Measurements from ENCODE around the gene RANBP17.
"Not testable (repeated sequence)": the region's sequence is repeated elsewhere in the genome, so short reads cannot be mapped to it uniquely, and the experiment has no call there.

RANBP17 gene

DNA sequence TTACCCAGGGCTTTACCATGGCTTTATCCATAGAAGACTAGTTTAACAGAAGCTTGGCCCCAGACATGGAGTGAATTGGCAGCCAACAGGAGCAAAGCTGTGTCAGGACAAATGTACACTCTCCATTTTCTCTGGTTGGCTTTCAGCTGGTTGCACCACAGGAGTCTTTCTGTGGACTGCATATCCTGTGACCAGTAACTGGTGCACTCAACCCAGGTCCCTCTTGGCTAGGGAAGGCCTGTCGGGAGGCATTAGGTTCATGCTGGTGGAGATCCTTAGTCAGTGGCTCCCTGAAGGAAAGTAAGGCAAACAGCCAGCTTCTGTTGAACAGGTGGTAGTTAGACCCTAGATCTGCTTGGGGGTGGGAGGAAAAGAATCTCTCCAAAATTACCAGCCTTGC is 300.3 kb downstream of the RANBP17 start:
- DNase-seq, result no peak

DNA sequence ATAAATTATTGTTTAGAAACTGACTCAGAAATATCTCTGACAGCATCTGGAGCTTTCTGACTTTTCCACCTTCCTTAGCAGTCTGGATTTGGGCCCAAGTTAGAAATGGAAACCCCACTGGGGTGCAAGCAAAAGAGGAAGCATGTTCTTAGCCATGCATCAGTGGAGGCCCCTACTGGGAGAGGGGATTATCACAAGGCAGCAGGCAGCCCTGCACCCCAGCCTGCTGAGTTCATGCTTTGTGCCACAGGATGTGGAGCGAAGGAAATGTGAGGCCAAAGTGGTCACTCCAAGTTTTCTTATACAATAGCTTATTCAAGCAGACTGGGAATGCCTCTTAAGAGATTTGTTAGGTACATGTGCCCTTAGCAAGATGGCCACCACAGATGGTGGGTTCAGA is 300.8 kb downstream of the RANBP17 start:
- peak; percentile 75 for DNase-seq

DNA sequence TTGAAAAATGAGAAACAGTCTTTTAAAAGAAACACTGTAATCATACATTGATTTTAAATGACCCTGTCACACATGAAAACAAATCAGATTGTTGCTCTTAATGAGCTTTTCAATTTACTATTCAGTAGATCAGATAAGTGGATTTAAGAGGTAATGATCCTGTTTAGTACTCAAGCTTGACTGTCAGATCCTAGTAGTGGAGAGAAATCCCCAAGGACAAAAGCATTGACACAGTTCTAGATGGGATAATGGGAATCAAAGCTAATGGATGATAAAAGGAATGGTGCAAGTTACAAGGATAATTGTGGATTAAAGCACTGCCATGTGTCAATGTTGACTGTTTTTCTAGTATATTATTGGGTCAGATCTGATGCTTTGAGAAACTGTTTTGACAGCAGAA is 304.9 kb downstream of the RANBP17 start:
- DNase-seq, result no peak

DNA sequence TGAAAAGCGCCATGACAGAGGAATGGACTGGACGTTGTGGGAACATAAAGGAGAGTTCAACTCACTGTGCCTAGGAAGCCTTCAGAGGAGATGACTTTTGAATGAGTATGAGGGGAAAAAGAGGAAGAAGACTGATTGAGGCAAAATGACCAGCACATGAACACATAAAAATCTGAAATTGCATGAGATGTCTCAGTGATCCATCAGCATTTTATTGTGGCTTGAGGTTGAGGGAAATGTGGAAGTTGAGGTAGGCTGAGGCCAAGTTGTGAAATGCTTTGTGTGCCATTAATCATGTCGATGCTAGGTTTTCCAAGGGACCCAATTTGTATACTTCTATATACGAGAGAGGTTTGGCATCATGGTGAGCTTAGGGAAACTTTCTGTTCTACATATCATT is 306.4 kb downstream of the RANBP17 start:
- no peak for DNase-seq

DNA sequence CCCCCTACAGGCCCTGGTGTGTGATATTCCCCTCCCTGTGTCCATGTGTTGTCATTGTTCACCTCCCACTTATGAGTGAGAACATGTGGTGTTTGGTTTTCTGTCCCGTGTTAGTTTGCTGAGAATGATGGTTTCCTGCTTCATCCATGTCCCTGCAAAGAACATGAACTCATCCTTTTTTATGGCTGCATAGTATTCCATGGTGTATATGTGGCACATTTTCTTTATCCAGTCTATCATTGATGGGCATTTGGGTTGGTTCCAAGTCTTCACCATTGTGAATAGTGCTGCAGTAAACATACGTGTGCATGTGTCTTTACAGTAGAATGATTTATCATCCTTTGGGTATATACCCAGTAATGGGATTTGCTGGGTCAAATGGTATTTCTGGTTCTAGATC is 313.1 kb downstream of the RANBP17 start:
- DNase-seq, result not testable (repeated sequence)

DNA sequence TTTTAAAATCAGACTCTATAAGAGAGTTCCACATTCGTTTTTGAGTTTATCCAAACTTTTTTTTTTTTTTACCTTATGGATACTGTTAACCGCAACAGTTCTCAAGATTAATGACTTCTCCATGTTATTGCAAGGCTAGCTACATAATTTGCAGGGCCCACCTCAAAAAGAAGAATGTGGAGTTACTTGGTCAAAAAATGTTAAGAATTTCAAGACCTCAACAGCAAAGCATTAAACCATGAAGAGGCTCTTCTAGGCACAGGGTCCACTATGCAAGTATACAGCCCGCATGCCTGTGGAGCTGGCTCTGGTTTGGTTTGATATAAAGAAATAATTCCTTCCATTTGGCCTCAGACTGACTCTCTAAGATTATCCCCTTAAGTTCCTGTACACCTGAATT is 313.9 kb downstream of the RANBP17 start:
- DNase-seq, result no peak

DNA sequence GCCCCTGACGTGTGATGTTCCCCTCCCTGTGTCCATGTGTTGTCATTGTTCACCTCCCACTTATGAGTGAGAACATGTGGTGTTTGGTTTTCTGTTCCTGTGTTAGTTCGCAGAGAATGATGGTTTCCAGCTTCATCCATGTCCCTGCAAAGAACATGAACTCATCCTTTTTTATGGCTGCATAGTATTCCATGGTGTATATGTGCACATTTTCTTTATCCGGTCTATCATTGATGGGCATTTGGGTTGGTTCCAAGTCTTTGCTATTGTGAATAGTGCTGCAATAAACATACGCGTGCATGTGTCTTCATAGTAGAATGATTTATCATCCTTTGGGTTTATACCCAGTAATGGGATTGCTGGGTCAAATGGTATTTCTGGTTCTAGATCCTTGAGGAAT is 316.4 kb downstream of the RANBP17 start:
- not testable (repeated sequence) for DNase-seq

DNA sequence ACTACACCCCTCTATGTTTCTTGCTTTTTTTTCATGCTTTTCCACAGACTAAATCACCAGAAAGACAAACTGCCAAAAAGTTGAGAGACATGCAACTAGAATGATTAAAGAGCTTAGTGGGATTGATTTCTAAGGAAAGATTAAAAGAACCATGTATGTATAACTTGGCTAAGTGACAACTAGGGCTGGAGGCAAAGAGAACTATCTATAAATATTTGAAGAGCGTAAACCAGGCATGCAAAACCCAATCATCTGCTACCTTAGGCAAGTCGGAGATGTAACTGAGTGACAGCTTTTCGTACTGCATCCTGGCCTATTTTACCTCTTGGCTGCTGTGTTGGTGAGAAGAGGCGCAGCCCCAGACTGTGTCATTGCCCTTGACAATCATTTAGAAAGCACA is 326.2 kb downstream of the RANBP17 start:
- no peak for DNase-seq

DNA sequence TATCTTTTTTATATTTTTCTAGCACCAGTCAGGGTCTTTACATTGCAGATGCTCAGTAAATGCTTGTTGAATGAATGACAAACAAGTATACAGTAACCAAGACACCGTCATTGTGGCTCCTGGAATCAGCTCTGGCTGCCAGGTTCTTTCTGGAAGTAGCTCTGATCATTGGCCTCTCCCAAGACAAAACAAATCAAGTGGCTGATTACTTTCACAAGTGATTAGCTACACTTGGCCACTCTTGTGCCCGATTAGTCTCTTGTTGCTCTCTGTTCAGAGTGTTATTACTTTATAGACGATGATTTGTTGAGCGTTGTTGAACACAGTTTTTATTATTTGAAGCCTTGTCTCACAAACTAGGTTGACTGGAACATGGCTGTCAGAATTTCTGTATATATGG is 327.6 kb downstream of the RANBP17 start:
- no peak for DNase-seq

DNA sequence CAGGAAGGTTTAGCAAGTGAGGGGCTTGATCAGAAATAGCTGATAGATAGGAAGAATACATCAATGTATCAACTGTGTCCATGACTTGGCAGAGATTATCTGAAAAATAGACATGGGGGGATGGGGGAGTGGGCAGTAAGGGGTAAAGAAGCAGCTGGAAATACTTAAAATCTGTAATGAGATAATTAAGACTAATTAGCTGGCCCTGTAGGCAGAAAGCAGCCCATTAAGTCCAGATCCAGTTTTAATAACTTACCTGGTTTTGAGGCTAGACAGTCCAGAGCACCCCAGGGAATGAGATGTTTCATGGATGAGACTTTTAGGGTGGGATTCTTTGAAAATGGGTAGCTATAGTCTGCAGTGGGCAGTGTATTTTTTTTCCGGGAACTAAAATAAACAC is 330.3 kb downstream of the RANBP17 start:
- DNase-seq, result no peak

DNA sequence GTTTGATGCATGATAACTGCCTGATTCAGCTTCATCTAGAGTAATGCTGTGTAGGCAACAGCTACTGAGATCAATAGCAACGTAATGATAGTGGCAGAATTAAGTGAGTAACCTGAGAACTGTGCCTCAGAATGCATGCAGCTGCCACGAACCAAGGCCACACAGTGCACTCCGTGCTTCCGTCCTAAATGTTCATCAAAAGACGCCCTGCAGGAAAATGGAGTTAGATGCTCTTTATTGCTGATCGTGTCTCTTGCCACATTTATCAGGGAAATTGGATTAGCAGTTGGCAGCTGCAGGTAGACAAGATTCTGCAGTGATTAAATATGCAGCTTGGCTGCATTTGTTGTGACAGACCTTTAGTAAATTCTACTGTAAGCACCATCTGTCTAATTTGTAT is 339.5 kb downstream of the RANBP17 start:
- no peak for DNase-seq

DNA sequence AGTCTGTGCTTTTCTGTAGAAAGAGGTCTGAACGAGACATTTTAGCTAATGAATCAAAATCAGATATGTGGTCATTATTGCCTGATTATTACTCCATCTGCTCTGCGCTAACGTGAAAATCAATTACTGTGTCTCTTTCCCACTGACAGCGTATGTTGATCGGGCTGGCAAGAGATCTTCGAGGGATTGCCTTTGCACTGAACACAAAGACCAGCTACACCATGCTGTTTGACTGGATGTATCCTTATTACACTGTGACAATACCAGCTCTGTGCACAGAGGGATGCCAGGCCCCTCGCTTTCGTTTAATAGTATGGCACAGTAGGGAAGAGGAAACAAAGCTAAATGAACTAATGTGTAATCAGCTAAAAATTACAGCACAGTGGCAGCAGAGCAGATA is 343.6 kb downstream of the RANBP17 start:
- no peak for DNase-seq

DNA sequence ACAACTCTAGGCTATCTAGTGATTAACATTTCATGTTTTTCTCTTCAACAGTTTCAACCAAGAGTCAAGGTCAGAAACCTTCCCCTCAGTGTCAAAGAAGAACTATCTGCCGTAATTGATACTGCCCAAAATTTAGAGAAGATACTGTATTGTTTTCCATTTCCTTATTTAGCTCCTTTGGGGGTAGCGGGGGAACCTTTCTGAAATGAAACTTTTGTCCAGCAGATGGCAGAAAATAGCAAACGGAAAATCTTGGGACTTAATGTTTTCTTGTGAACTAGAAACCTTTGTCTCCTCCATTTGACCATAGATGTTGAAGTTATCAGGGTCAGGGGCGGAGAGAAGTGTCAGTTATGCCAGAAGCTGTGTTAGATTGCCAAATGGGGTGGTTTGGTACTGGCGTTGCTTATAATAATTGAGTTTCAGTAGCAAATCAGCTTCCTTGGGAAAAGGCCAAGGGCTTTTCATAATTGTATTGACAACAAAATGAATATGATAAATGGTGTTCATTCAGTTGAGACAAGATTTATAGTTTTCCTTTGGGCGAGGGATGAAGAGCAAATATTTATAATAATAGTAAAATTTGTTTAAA is 345.5 kb downstream of the RANBP17 start:
- no peak for DNase-seq

DNA sequence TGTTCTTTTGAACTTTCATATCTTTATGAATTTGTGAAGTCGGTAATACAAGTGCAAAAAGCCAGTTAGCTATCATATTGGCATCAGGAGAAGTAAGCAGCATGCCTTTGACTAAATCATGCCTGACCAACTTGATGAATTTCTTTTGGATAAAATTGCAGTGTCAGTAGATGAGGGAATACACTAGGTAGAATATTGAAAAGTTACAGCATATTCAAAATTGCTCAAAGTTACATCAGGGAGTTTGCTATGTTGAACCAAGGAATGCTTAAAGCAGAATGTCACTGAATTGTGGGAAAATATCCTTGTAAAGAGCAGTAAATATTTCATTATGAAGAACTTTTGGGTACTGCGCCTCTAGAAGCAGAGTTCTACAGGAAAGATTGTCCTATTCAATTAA is 360.1 kb downstream of the RANBP17 start:
- no peak for DNase-seq

DNA sequence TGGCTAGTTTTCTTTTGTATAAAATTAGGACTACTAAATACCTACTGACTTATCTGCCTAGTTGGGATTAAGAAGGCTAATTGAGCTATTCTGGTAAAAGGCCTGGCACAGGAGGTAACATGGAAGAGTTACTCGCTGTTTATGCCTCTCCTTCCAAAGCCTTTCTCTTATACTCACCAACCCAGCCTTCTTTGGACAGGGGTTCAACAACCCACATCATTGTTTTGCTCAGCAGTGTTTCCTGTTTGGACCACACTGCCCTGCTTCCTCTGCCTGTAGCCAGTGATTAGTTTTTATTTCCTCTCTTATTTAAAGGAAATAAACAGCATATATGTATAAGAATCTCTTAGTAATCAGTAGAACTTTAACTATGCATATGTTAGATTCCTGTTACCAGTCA is 362.1 kb downstream of the RANBP17 start:
- DNase-seq, result no peak

DNA sequence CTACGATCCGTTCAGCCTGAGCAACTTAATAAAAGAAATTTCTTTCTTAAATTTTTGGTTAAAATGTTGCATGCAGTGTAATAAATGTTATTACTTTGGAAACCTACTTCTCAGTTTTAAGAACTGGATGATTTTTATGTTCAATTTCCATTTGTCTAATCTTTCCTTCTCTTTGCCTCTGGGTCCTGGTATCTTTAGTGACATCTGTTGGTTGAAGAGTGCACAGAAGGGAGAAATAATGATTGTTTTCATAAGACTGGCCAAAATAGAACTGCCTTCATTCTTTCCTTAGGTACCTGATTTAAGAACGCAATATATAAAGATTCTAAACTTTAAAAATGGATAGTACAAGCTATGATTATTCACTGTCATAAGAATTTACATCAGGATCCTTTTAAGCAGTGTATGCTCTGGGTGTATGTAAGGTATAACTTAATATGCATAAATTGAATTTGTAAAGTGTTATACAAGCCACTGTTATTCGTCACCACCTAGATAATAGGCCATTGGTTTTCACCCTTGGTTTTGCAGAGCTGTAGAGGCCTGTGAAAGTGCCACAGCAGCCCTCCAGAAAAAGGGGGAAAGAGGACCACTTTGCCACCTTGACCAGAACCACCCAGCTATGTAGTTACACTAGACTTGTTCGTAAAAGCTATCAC is 364.4 kb downstream of the RANBP17 start:
- DNase-seq, result no peak

DNA sequence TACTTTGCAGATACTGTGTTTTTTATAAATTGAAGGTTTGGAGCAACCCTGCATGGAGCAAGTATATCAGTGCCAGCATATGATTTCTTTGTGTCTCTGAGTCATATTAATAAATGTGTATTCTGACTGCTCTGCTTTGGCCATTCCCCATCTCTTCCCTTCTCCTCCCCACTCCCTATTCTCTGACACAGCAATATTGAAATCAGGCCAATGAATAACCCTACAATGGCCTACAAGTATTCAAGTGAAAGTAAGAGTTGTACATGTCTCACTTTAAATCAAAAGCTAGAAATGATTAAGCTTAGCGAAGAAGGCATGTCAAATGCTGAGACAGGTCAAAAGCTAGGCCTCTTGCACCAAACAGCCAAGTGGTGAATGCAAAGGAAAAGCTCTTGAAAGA is 365.0 kb downstream of the RANBP17 start:
- no peak for DNase-seq

DNA sequence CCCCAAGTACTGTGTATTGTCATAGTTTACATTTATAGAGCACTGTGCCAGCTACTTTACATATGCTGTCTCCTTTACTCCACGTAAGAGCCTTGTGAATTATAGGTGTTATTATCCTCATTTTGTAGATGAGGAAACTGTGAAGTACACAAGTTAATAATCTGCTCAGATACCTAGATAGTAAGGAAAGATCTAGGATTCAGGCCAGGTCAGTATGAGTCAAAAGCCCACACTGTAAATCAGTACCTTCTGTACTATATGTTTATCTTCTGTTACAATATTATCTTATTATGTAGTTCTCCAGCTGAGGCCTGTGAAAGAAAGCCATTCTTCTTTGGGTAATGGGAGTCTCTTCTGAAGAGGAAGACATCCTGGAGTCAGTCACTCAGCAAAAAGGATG is 374.8 kb downstream of the RANBP17 start:
- DNase-seq, result no peak

DNA sequence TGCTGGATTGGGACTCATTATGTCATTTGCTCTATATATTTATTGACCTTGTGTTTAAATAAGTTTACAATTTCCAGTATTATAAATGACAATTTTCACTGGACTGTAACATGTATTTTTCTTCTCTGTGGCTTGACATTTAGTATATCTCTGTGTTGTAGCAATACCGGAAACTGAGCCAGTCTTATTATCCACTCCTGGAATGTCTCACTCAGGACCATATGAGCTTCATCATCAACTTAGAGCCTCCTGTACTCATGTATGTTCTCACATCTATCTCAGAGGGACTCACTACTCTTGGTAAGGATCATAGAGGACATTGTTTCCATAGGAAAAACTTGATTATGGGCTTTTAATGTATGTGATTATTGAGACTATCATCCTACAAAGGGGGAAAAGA is 380.7 kb downstream of the RANBP17 start:
- DNase-seq, result no peak

DNA sequence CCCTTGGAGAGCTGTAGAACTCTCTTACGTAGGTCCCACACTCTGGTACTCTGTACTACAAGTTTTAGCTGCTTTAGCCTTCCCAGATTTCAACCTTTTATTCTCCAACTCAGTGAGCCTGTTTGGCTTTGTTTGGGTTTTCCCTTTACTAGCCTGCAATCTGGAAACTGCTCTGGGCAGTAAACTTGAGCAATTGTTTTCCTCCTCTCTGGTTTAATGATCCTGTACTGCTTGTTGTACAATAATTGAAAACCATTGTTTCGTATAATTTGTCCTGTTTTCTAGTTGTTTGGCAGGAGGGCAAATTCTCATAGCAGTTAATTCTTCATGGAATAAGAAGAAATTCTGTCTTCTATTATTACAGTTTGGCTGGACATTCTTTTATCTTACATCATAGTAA is 384.4 kb downstream of the RANBP17 start:
- no peak for DNase-seq

DNA sequence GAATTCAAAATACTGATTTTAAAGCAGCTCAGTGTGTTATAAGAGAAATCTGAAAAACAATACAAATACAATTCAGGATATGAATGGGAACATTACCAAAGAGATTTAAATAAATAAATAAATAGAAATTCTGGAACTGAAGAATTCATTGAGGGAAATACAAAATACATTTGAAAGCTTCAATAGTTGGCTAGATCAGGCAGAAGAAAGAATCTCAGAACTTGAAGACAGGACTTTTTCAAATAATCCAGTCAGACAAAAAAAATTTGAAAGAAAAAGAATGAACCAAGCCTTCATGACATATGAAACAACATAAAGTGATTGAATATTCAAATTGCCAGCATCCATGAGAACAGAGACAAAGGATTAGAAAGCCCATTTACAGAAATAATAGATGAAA is 387.6 kb downstream of the RANBP17 start:
- no peak for DNase-seq

DNA sequence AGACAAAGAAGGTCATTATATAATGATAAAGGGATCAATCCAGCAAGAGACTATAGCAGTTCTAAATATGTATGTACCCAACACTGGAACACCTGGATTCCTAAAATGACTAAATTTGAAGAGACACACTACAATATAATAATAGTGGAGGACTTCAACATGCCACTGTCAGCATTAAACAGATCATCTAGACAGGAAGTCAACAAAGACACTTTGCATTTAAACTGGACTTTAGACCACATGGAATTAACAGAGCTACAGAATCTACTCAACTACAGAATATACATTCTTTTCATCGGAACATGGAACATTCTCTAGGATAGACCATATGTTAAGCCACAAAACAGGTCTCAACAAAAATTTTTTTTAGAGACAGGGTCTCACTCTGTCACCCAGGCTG is 388.9 kb downstream of the RANBP17 start:
- DNase-seq, result no peak

DNA sequence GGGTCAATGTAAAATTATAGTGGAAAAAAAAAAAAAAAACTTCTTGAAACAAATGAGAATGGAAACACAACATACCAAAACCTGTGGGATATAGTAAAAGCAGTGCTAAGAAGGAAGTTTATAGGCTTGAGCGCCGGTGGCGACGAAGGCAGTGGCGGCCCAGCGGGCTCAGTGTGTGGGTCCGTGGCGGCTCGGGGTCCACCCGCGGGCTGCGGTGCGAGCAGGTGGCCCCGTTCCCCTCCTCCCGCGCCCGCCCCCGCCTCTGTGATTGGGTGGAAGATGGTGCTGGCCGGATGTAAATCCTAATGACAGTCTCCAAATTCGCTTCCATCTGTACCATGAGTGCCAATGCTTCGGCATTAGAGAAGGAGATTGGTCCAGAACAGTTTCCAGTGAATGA is 389.7 kb downstream of the RANBP17 start:
- DNase-seq, result no peak

DNA sequence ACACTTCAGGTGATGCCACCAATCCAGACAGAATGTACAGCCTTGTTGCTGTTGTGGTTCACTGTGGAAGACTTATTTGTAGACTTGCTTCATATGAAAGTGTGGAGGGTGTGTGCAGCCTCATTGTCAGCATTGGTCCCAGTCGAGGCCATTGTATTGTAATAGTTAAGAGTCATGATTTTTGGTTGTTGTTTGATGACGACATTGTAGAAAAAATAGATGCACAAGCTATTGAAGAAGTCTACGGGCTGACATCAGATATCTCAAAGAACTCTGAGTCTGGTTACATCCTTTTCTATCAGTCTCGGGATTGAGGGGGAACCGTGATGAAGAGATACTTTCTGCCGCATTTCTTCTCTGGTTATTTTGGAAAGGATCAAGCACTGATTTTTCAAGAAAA is 390.9 kb downstream of the RANBP17 start:
- DNase-seq, result no peak

DNA sequence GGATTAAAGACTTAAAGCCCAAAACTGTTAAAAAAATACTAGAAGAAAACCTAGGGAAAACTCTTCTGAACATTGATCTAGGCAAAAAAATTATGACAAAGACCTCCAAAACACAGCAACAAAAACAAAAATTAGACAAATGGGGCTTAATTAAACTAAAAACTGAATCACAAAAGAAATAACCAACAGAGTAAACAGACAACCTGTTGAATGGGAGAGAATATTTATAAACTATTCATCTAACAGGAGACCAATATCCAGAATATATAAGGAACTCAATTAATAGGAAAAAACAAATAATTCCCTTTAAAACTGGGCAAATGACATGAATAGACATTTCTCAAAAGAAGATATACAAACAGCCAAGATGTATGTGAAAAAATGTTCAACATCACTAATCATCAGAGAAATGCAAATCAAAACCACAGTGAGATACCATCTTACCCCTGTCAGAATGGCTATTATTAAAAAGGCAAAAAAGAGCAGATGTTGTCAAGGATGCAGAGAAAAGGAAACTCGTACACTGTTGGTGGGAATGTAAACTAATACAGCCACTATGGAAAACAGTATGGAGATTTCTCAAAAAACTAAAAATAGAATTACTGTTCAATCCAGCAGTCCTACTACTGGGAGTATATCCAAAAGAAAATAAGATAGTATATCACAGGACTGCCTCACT is 397.1 kb downstream of the RANBP17 start:
- DNase-seq, result no peak
